Nephron progenitor cell (in vitro differentiated cells): ENCODE measurements around the gene HLF.
A peak's percentile ranks its signal among the peaks of the same experiment; 100 is the strongest.

ENCODE experiments used
- DNase-seq: peaks from one replicate; pipeline ENCODE4 v3.0.0; 2021
- H3K27ac Mint-ChIP-seq: 2 replicates; pipeline ENCODE4 v1.8.0; 2021; ENCODE audit warnings: mild to moderate bottlenecking, moderate library complexity, mixed read lengths
- H3K27me3 Mint-ChIP-seq: 2 replicates; pipeline ENCODE4 v1.8.0; 2021; ENCODE audit warnings: mild to moderate bottlenecking, low read depth, mixed read lengths; ENCODE audit not compliant: poor library complexity
- H3K36me3 Mint-ChIP-seq: 2 replicates; pipeline ENCODE4 v1.8.0; 2021; ENCODE audit warnings: low read depth, mixed read lengths
- H3K4me1 Mint-ChIP-seq: 2 replicates; pipeline ENCODE4 v1.8.0; 2021; ENCODE audit warnings: mixed read lengths
- H3K4me3 Mint-ChIP-seq: 2 replicates; pipeline ENCODE4 v1.8.0; 2021; ENCODE audit warnings: mild to moderate bottlenecking, moderate library complexity, mixed read lengths
- H3K9me3 Mint-ChIP-seq: 2 replicates; pipeline ENCODE4 v1.8.0; 2021; ENCODE audit warnings: mild to moderate bottlenecking, moderate library complexity, mixed read lengths
- TF ChIP-seq, protein P1 (sequence below): fragments of 200-600 bp; sonication (generic); IDR thresholded peaks from 2 replicates; pipeline ENCODE4 v1.5.0; 2021; ENCODE audit warnings: antibody characterized with exemption

Gene HLF

DNA sequence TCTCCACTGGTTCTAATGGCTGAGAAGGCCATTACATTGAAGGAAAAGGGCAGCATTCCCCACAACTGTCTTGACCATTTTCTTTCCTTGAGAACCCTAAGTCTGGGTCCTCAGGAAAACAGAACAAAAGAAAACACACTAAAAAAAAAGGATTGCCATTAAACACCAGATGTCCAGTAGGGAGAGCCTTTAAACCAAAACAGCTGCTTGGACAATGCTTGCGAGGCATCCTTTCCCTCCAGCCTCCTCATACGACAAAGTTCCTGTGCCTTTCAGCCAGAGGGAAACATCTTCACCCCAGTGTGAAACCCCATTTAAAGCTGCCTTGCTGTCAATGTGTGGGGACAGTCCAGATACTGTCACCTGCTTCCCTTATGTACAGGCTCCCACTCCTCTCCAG, 82.6 kb downstream of the HLF start:
- Mint-ChIP-seq H3K4me1 (no peaks in the 10 kb centered on the region), H3K4me3 (no peak overlapping the region), H3K9me3 (peaks cover 20% of the 10 kb centered on the region), H3K27ac (no peak overlapping the region), H3K27me3 (peaks cover 7% of the 10 kb centered on the region), H3K36me3 (no peaks in the 10 kb centered on the region)
- TF ChIP-seq, protein P1, sequence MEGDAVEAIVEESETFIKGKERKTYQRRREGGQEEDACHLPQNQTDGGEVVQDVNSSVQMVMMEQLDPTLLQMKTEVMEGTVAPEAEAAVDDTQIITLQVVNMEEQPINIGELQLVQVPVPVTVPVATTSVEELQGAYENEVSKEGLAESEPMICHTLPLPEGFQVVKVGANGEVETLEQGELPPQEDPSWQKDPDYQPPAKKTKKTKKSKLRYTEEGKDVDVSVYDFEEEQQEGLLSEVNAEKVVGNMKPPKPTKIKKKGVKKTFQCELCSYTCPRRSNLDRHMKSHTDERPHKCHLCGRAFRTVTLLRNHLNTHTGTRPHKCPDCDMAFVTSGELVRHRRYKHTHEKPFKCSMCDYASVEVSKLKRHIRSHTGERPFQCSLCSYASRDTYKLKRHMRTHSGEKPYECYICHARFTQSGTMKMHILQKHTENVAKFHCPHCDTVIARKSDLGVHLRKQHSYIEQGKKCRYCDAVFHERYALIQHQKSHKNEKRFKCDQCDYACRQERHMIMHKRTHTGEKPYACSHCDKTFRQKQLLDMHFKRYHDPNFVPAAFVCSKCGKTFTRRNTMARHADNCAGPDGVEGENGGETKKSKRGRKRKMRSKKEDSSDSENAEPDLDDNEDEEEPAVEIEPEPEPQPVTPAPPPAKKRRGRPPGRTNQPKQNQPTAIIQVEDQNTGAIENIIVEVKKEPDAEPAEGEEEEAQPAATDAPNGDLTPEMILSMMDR, result no peak
- DNase-seq, result no peak

DNA sequence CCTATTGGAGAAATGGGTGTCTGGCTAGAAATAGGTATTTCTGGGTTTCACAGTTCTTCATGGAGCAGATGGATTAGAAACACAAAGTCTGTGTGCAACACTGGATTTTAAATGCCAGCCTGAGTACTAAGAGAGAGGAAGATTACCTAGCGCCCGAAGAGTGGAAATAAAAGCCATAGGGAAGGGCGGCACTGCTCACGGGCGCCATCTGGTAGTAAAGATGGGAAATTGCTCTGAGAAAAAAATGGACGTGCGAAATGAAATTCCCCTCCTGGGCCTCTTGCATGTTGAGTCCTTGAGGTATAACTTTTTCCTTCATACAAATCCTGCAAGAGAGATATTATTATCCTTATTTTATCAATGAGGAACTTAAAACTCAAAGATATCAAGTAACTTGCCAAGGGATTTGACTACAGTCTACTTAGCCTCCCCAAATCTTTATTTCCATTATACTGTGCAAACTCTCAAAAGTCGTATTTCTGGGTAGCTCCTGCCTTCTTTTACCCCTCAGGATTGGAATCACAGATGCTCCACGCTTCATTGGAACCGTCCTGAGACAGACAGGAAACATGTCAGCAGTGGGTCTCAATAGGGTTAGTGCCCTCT, 84.1 kb downstream of the HLF start:
- TF ChIP-seq, protein P1, result peak; percentile 94
- Mint-ChIP-seq H3K4me3 (no peak overlapping the region), H3K4me1 (no peaks in the 10 kb centered on the region), H3K9me3 (peaks cover 20% of the 10 kb centered on the region), H3K27ac (no peak overlapping the region), H3K27me3 (no peaks in the 10 kb centered on the region), H3K36me3 (no peaks in the 10 kb centered on the region)
- DNase-seq, result peak; percentile 53

DNA sequence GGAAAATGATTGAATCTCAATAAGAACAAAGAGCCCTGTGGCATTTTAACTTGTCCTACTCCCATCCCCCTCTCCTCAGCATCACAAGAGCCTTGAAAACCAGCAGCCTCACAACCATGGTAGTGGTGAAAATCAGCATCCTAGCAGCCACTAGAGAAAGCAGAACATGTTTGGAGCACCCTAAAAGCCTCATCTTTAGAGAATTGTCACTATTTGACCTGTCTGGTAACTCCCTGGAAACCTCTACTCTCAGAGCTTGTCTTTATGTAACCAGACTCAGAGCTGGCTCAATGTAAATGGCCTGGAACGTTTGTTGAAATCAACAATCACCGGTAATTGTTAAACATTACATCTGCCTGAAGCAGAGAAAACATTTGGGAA, 86.1 kb downstream of the HLF start:
- Mint-ChIP-seq H3K4me3 (no peak overlapping the region), H3K27ac (no peak overlapping the region), H3K36me3 (no peaks in the 10 kb centered on the region), H3K4me1 (no peaks in the 10 kb centered on the region), H3K9me3 (peaks cover 14% of the 10 kb centered on the region), H3K27me3 (peaks cover 2% of the 10 kb centered on the region)
- TF ChIP-seq, protein P1, result no peak
- no peak for DNase-seq

DNA sequence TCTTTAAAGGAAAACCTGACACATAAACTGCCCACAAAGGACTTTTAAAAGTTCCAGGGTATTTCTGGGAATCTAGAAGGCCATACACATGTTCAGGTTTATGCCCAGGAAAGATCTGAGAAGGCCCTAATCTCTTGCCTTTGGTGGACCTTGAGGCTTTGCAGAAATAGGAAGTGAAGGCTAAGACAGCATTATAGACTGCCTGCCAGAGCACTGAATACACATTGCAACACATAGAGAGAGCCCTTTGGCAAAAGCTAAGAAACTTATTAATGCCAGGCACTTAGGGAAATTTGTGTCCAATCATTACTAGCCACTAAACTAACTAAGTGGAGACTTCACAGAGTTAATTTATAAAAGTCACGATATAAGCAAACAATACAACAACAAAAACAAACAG, 86.5 kb downstream of the HLF start:
- no peak overlapping the region for H3K4me3 Mint-ChIP-seq
- H3K27me3 Mint-ChIP-seq, result peaks cover 4% of the 10 kb centered on the region
- H3K4me1 Mint-ChIP-seq, result no peaks in the 10 kb centered on the region
- peaks cover 14% of the 10 kb centered on the region for H3K9me3 Mint-ChIP-seq
- TF ChIP-seq, protein P1, result no peak
- no peak for DNase-seq
- no peaks in the 10 kb centered on the region for H3K36me3 Mint-ChIP-seq
- H3K27ac Mint-ChIP-seq, result no peak overlapping the region

DNA sequence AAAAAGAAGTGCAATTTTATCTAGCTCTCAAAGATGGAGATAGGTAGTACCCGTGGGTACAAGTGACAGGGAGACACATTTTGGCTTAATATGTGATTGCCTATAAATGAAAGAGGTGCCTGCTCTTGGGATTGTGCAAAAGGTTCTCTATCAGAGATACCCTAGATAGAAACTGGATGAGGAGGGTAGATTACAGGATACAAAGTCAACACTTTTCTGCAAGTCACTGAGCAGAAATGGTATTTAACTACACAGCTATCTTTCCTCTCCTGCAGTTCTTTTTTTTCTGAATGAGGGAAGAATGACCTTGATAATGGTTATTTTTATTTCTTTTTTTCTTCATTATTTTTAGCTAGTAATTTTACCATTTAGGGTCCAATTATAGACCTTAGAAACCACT, 89.2 kb downstream of the HLF start:
- H3K27ac Mint-ChIP-seq, result no peak overlapping the region
- peaks cover 4% of the 10 kb centered on the region for H3K27me3 Mint-ChIP-seq
- H3K36me3 Mint-ChIP-seq, result no peaks in the 10 kb centered on the region
- no peak for DNase-seq
- H3K9me3 Mint-ChIP-seq, result peaks cover 5% of the 10 kb centered on the region
- H3K4me1 Mint-ChIP-seq, result no peaks in the 10 kb centered on the region
- TF ChIP-seq, protein P1, result no peak
- H3K4me3 Mint-ChIP-seq, result no peak overlapping the region

DNA sequence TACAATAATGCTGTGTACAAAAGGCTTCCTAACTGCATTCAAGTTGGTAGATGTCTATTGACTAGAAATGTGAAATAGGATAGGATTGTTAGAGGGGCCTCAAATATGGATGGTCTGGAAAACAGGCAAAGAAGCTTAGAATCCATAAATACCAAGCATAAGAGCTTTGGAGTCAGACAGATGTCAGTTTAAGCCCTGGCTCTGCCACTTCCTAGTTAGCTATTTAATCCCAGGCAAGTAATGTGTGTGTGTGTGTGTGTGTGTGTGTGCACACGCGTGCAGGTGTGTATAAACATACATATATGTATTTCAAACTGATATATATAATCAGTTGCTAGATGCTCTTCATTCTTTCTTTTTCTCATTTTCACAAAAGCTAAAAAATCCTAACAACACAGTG, 90.2 kb downstream of the HLF start:
- TF ChIP-seq, protein P1, result no peak
- H3K27ac Mint-ChIP-seq, result no peak overlapping the region
- no peaks in the 10 kb centered on the region for H3K36me3 Mint-ChIP-seq
- H3K4me3 Mint-ChIP-seq, result no peak overlapping the region
- H3K9me3 Mint-ChIP-seq, result peaks cover 9% of the 10 kb centered on the region
- DNase-seq, result no peak
- peaks cover 4% of the 10 kb centered on the region for H3K27me3 Mint-ChIP-seq
- H3K4me1 Mint-ChIP-seq, result no peaks in the 10 kb centered on the region
